ENCODE data around the gene SH3PXD2B.

SH3PXD2B gene

DNA sequence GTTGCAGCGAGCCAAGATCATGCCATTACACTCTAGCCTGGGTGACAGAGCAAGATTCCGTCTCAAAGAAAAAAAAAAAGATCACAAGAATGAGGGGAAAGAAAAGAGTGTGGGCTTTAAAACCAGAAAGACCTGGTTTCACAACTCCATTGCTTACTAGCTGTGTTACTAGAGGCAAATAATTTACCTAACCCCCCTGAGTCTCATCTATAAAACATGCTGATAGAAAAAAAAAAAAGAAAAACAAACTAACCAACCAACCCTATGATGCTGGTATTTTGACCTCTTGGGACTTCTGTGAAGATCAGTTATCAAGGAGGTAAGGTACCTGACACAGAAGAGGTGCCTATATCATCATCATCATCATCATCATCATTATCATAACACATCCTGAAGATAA lies 110.6 kb downstream of the SH3PXD2B start:
- H3K36me3 ChIP-seq (ENCODE audit: insufficient read depth, low read length) = no peaks in the 10 kb centered on the region
- no peak for TF ChIP-seq EZH2 (IDR thresholded peaks at IDR 0.05; ENCODE audit: borderline replicate concordance, low read depth, low read length, severe bottlenecking)
- TF ChIP-seq, protein P1, sequence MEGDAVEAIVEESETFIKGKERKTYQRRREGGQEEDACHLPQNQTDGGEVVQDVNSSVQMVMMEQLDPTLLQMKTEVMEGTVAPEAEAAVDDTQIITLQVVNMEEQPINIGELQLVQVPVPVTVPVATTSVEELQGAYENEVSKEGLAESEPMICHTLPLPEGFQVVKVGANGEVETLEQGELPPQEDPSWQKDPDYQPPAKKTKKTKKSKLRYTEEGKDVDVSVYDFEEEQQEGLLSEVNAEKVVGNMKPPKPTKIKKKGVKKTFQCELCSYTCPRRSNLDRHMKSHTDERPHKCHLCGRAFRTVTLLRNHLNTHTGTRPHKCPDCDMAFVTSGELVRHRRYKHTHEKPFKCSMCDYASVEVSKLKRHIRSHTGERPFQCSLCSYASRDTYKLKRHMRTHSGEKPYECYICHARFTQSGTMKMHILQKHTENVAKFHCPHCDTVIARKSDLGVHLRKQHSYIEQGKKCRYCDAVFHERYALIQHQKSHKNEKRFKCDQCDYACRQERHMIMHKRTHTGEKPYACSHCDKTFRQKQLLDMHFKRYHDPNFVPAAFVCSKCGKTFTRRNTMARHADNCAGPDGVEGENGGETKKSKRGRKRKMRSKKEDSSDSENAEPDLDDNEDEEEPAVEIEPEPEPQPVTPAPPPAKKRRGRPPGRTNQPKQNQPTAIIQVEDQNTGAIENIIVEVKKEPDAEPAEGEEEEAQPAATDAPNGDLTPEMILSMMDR (IDR thresholded peaks at IDR 0.05; ENCODE audit: borderline replicate concordance, extremely low read depth, low read length, poor library complexity, severe bottlenecking) = no peak
- ATAC-seq (ENCODE audit: insufficient read depth, low read depth) = no peak

DNA sequence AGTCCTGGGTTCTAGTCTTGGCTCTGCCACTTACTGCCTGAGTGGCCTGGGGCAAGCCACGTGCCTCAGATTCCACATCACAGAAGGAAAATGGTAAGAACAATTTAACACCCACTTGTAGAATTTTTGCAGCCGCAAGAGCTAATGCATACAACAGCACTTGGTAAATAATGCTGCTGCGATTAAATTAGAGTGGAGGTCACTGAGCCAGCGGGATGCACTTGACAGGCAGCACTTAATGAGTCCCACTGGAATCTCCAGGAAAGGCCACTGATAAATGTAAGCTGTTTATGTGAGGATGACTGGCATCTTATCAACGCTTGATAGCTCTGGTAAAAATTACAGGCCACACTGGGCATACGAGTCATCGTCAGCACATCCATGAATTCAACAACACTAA lies 111.4 kb downstream of the SH3PXD2B start:
- H3K4me2 ChIP-seq (ENCODE audit: insufficient read depth, low read length) = no peak overlapping the region
- no peaks in the 10 kb centered on the region for H3K9me3 ChIP-seq (ENCODE audit: insufficient read depth, low read length, severe bottlenecking)
- no peak for TF ChIP-seq EZH2 (IDR thresholded peaks at IDR 0.05; ENCODE audit: borderline replicate concordance, low read depth, low read length, severe bottlenecking)
- TF ChIP-seq, protein P1 (IDR thresholded peaks at IDR 0.05; ENCODE audit: borderline replicate concordance, extremely low read depth, low read length, poor library complexity, severe bottlenecking) = no peak
- no peak overlapping the region for H3K9ac ChIP-seq (ENCODE audit: low read depth, low read length)
- no peak overlapping the region for H2AFZ ChIP-seq (ENCODE audit: low read depth, low read length)
- H3K4me1 ChIP-seq (ENCODE audit: insufficient read depth, low read length) = no peaks in the 10 kb centered on the region
- no peaks in the 10 kb centered on the region for H3K36me3 ChIP-seq (ENCODE audit: insufficient read depth, low read length)
- no peaks in the 10 kb centered on the region for H3K27me3 ChIP-seq (ENCODE audit: insufficient read depth, low read length, poor library complexity)
- no peak overlapping the region for H3K27ac ChIP-seq (ENCODE audit: low read length)
- no peaks in the 10 kb centered on the region for H3K79me2 ChIP-seq (ENCODE audit: insufficient read depth, low read length)
- ATAC-seq (ENCODE audit: insufficient read depth, low read depth) = no peak
- no peak for DNase-seq
- H3K4me3 ChIP-seq (ENCODE audit: low read depth in 1 of 2, low read length in 2 of 2) = no peak overlapping the region
- no peaks in the 10 kb centered on the region for H4K20me1 ChIP-seq (ENCODE audit: insufficient read depth, low read length)

More for the DNA sequence above, 110.6 kb downstream of the SH3PXD2B start:
- no peak overlapping the region for H3K9ac ChIP-seq (ENCODE audit: low read depth, low read length)
- no peaks in the 10 kb centered on the region for H4K20me1 ChIP-seq (ENCODE audit: insufficient read depth, low read length)
- H3K79me2 ChIP-seq (ENCODE audit: insufficient read depth, low read length) = no peaks in the 10 kb centered on the region
- no peaks in the 10 kb centered on the region for H3K27me3 ChIP-seq (ENCODE audit: insufficient read depth, low read length, poor library complexity)
- H3K9me3 ChIP-seq (ENCODE audit: insufficient read depth, low read length, severe bottlenecking) = no peaks in the 10 kb centered on the region
- no peaks in the 10 kb centered on the region for H3K4me1 ChIP-seq (ENCODE audit: insufficient read depth, low read length)
- DNase-seq = no peak
- no peak overlapping the region for H3K27ac ChIP-seq (ENCODE audit: low read length)
- H3K4me2 ChIP-seq (ENCODE audit: insufficient read depth, low read length) = no peak overlapping the region
- no peak overlapping the region for H3K4me3 ChIP-seq (ENCODE audit: low read depth in 1 of 2, low read length in 2 of 2)
- H2AFZ ChIP-seq (ENCODE audit: low read depth, low read length) = no peak overlapping the region

DNA sequence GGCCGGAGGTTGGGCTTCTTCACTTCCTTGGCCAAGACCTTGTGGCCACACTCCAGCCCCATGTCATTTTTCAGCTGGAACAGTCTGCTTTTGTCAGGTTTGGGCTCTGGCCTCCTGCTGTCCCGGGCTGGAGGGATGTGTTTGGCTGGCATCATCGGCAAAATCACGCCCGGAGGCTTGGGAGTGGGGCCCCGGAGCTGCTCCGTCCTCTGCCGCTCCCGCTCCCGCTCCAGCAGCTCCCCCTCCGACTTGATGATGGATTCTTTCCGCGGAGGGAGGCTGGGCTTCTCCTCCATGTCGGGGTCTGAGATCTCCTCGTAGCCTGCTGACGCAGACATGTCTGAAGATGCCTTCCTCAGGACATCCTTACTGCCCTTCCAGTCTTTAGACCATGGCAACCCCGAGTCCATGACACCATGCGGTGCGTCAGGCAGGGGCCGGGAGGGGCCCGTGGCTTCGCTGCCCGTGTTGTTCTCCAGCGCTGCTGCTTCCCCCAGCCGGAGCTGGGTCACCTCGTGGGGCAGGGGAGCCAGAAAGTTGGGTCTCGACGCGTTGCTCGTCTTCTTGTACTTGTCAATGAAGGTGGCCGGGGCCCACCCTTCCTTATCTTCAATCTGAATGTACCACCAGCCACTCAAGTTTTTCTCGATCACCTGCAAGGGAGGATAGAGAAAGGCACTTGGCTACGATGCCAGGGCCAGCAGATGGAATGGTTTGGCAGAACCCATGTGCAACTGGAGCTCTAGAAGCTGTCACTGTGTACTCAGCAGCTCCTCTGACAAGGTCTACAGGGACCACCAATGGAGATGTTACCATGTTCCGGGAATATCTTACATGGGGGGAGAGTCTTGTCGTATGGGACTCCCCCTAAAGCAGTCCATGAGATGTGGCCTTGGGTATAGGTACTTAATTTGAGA lies 114.8 kb downstream of the SH3PXD2B start:
- no peak overlapping the region for H3K9ac ChIP-seq (ENCODE audit: low read depth, low read length)
- no peaks in the 10 kb centered on the region for H3K79me2 ChIP-seq (ENCODE audit: insufficient read depth, low read length)
- no peak overlapping the region for H3K4me2 ChIP-seq (ENCODE audit: insufficient read depth, low read length)
- no peaks in the 10 kb centered on the region for H3K4me1 ChIP-seq (ENCODE audit: insufficient read depth, low read length)
- no peak overlapping the region for H3K27ac ChIP-seq (ENCODE audit: low read length)
- TF ChIP-seq, protein P1 (IDR thresholded peaks at IDR 0.05; ENCODE audit: borderline replicate concordance, extremely low read depth, low read length, poor library complexity, severe bottlenecking) = no peak
- no peak for TF ChIP-seq EZH2 (IDR thresholded peaks at IDR 0.05; ENCODE audit: borderline replicate concordance, low read depth, low read length, severe bottlenecking)
- ATAC-seq (ENCODE audit: insufficient read depth, low read depth) = no peak
- H3K27me3 ChIP-seq (ENCODE audit: insufficient read depth, low read length, poor library complexity) = no peaks in the 10 kb centered on the region
- H3K9me3 ChIP-seq (ENCODE audit: insufficient read depth, low read length, severe bottlenecking) = no peaks in the 10 kb centered on the region
- no peak overlapping the region for H3K4me3 ChIP-seq (ENCODE audit: low read depth in 1 of 2, low read length in 2 of 2)
- H2AFZ ChIP-seq (ENCODE audit: low read depth, low read length) = no peak overlapping the region
- H3K36me3 ChIP-seq (ENCODE audit: insufficient read depth, low read length) = no peaks in the 10 kb centered on the region
- no peaks in the 10 kb centered on the region for H4K20me1 ChIP-seq (ENCODE audit: insufficient read depth, low read length)
- no peak for DNase-seq

Measured in DND-41 (cell line).